DMS79 (cell line): ENCODE data around the gene RABGEF1.
"Not testable (repeated sequence)": the region's sequence is repeated elsewhere in the genome, so short reads cannot be mapped to it uniquely, and the experiment has no call there.

Experiments
- DNase-seq: peaks from one replicate; lab custom pipeline; 2025; lab: John Stamatoyannopoulos, UW

RABGEF1 gene

DNA sequence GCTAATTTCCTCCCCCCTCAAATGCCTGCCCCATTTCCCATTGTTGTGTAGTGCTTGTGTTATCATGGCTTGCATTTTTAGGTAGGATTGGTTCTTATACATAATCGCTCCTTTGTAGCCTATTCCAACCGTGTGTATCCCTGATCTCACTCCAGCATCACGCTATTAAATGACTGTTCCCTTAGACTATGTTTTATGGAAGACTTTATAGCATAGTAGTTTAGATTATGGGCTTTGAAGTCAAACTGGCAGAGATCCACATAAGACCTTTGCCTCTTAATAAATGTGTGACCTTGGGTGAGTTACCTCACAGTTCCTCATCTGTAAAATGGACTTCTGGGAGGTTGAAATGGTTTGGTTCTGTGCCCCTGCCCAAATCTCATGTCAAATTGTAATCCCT is 5.4 kb upstream of the RABGEF1 start:
- no peak for DNase-seq

DNA sequence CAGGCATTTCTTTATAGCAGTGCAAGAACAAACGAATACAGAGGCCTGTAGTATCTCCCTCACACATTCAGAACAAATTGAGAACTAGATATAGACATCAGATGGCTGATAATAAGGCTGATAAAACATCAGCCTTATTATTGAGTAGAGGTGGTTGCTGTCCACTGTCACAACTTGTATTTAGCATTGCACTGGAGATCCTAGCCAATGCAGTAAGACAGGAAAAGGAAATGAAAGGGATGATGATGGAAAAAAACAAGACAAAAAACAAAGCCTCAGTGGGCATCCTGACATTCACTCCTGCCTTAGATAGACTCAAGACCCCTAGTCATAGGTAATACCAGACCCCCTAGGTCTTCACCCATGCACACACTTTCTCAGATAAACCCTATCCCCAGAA is 4.7 kb upstream of the RABGEF1 start:
- DNase-seq = no peak

DNA sequence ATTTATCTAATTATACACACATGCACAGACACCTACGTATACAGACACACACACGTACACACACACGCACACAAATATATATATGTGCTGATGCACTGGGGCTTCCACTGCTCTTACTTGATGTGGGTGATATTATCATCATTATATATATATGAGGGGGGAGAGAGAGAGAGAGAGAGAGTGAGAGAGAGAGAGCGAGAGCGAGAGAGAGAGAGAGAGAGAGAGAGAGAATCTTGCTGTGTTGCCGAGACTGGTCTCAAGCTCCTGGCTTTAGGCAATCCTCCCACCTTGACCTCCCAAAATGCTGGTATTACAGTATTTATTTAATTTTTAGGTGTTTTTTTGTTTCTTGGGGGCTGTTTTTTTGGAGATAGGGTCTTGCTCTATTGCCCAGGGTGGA is 3.6 kb upstream of the RABGEF1 start:
- no peak for DNase-seq

DNA sequence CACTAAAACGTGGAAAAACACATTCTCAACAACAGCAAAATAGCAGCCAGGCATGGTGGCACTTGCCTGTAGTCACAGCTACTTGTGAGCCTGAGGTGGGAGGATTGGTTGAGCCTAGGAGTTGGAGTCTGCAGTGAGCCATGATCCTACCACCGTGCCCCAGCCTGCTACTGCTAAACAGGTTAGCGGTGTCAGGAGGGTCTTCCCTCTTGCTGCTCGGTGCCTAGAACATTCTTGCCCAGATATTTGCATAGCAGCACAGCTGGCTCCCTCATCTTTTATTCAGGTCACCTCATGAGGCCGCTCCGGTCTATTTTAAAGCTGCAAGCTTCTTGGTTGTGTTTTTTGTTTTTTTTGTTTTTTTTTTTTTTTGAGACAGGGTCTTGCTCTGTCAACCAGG is 2.9 kb upstream of the RABGEF1 start:
- DNase-seq = no peak

DNA sequence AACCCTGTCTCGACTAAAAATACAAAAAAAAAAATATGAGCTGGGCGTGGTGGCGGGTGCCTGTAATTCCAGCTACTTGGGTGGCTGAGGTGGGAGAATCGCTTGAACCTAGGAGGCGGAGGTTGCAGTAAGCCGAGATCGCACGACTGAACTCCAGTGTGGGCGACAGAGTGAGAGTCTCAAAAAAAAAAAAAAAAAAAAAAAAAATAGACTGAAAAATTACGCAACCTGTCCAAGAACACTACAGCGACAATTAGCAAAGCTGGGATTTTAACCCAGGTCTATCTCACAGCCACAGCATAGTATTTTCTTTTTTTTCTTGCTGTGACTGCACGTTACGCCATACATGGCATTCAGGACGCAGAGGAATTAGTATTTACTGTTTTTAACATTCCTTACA is 1.1 kb upstream of the RABGEF1 start:
- no peak for DNase-seq

DNA sequence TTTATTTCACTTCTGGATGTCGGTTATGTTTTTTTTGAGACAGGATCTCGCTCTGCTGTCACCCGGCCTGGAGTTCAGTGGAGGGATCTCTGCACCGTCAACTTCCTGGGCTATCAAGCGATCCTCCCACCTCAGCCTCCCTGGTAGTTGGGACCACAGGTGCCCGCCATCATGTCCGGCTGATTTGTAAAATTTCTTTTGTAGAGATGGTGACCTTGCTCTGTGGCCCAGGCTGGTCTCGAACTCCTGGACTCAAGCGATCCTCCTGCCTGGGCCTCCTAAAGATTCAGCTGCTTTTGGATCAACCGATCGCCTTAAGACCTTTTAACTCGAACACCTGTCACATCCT is 606 bp upstream of the RABGEF1 start:
- DNase-seq = no peak

DNA sequence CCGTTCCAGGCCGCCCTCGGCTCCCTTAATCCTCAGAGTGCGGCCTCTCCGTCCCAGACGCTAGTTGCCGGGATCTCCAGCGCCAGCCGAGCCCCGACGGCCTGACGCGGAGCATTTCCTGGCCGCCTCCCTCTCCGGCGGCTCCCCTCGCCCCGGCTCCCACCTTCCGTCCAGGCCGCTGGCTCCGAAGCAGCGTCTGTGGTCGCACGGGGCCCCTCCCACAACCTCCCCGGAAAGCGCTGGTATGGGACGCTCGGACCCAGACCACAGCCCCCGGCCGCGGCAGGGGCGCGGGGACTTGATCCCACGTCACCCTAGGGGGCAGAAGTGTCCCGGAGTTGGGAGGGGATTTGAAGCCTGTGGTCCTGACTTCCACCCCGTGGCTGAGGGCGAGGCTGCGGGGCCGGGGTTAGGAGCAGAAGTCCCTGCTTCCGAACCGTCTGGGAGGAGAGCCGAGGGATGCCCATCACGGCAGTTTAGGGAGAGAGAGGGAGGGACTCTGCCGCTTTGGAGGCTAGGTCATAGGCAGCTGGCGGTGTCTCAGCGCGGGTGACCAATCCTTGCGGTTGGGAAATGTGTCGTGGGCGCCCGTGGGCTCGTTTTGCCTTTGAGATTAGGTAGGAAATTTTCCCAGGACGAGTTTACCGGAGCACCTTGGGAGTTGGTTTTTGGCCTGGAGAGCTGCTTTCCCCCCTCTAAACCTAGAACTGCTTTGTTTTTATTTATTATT is 612 bp downstream of the RABGEF1 start:
- peak; percentile 11 for DNase-seq

DNA sequence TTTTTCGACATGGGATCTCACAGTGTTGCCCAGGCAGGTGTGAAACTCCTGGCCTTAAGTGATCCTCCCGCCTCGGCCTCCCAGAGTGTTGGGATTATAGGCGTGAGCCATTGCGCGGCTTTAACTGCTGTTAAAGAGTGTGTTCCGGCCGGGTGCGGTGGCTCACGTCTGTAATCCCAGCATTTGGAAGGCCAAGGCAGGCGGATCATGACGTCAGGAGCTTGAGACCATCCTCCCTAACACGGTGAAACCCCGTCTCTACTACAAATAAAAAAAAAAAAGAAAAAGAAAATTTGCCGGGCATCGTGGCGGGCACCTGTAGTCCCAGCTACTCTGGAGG is 1.1 kb downstream of the RABGEF1 start:
- DNase-seq = no peak

DNA sequence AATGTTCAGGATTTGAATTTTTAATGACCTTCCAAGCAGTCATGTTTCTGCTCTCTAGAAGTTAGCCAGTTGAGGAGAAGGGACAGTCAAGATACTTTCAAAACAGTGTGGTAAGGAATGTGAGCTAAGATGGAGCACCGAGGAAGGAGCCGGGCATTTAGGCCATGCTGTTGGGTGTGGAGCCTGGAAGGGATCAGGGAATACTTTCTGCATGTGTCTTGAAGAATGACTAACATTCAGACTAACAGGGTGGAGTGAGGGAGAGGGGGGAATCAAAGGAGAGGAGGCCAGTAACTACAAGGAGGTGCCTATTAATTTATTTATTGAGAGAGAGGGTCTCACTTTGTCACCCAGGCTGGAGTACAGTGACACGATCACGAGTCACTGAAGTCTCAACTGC is 1.8 kb downstream of the RABGEF1 start:
- DNase-seq = not testable (repeated sequence)

DNA sequence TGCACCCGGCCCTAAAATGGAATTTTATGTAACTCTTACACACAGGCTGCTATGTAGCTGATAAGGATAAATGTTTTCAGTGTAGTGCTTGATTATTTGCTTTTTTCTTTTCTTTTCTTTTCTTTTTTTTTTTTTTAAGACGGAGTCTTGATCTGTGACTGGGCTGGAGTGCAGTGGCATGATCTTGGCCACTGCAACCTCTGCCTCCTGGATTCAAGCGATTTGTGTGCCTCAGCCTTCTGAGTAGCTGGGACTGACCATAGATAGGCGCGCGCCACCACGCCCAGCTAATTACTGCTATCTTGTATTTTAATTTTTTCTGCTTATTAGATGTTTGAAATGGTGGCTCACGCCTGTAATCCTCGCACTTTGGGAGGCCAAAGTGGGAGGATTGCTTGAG is 3.4 kb downstream of the RABGEF1 start:
- no peak for DNase-seq

DNA sequence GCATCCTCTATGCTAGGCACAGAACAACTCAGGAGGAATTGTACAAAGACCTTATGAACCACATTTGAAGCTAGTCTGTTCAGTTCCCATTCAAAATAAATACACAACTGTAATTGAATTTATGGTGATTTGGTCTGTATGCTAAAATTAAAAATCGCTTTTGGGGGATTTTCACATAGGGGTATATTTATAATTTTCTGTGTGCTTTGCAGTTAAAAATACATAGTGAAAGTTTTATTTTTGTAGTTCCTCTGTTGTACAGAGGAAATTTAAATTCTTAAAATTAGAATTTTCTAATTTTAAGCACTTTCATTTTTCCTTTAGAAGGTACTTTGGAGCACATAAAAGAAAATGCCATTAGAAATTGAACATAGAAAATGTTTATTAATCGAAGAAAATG is 6.9 kb downstream of the RABGEF1 start:
- DNase-seq = no peak

DNA sequence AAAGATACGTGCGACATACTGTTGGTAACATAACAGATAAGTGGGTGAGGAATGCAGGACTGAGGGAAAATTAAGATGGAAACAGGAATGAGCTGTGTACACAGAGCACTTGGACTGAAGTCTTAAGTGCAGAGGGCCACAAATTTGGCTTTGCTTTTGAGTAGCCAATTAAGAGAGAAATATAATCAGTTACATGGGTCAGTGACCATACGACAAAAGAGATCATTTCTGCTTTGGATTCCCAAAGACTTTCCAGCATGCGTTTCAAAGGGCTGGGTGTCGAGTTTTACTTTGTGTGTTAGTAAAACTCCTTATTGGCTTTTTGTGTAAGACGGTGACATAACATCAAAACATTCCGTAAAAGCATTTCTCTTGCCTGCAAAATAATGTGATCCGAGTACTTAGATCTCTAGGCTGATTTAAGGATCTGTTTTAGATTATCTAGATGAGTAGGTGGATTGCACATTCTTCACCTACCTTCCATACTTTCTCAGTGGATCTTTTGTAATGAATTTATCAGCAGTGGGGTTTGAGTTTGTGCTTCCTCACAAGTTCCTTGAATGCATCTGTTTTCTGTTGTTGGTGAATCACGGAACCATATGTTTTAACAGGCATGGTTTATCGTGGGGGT is 7.5 kb downstream of the RABGEF1 start:
- peak; percentile 39 for DNase-seq

DNA sequence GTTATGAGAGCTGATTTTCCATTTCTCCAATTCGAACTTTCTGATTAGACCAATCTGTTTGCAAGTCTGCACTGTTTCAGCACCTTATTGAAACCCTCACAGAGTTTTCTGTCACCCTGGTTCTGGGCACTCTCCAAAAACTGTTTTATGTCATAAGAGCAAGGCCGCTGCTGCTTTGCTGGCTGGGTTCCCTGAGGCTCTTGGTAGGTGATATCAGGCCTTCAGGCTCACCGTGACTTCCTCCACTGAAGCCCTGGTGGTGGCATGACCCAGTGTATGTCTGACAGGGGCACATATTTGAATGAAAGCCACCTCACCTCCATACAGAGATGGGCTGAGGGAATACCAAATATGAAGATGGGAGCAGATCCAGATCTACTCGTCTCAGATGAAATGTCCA is 8.3 kb downstream of the RABGEF1 start:
- no peak for DNase-seq

DNA sequence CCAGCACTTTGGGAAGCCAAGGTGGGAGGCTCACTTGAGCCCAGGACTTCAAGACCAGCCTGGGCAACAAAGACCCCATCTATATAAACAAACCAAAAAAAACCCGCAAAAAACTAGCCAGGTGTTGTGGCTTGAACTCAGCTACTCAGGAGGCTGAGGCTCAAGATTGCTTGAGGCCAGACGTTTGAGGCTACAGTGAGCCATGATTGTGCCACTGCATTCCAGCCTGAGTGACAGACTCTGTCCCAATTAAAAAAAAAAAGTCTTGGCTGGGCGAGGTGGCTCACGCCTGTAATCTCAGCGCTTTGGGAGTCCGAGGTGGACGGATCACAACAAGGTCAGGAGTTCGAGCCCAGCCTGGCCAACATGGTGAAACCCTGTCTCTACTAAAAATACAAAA is 11.4 kb downstream of the RABGEF1 start:
- DNase-seq = no peak

DNA sequence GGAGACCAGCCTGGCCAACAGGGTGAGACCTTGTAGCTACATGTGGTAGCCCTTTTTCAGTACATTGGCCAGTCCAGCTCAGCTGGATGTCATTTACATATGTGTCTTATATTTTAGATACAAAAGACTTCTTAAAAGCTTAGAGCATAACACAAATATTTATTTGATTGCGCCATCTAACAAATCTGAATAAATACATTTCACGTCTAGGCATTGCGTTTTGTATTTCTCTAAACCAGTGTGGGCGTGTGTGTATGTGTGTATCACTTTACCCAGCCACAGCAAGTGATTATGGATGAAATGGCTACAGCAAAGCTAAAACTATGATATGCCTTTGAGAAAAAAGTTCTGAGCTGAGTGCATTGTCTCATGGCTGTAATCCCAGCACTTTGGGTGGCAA is 14.0 kb downstream of the RABGEF1 start:
- DNase-seq = no peak

DNA sequence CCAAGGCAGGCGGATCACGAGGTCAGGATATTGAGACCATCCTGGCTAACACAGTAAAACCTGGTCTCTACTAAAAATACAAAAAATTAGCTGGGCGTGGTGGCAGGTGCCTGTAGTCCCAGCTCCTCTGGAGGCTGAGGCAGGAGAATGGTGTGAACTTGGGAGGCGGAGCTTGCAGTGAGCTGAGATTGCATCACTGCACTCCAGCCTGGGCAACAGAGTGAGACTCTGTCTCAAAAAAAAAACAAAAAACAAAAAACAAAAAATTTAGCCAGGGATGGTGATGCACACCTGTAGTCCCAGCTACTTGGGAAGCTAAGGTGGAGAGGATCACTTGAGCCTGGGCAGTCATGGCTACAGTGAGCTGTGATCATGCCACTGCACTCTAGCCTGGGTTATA is 14.5 kb downstream of the RABGEF1 start:
- DNase-seq = not testable (repeated sequence)

DNA sequence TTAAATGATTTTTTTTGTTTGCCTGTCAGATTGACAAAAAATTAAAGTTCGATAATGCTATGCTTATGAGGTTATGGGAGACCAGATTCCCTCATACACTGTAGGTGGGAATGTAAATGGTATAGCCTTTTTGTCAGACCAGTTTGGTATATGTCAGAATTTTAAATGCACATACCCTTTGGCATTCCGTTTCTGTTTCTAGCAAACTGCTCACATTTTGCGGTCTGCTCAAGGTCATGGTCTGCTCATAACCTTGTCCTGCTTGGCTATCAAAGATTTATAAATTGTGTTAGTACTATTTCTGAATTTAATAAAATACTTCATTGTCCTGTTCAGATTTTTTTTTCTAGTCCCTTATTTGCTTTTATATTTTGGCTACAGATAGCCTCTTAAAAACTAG is 15.7 kb downstream of the RABGEF1 start:
- DNase-seq = not testable (repeated sequence)

DNA sequence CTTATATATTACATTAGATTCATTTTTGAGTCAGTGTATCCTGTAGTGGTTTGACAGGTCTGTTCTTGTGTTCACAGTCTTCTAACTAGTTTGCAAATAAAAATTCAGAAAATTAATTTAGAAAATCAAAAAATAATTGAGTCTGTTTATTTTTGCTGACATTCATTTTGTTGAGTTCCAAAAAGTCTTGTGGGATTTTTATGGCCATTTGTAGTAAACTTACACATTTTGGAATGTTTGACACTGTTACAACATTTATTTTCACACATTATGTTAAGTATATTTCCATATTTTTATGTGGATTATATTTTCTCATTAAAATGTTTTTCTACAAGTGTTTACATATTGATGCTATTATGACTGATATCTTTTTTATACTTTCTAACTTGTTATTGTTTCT is 16.4 kb downstream of the RABGEF1 start:
- DNase-seq = no peak

DNA sequence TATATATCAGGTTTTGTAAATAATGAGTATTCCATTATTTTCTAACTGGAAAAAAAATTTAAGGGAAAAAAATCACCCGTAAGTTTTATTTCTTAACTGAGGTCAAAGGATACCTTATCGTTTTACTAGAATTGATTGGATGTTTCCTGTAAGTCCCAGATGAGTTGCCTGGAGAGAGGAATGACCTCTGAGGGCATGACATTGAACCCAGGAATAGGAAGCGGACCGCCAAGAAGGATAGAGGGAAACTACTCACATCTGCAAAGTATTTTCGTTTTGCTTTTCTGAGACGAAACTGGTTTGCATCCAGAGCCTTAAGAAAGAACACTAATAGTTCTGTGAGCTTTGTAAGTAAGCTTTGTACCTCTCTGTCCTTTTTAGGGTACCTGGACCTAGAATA is 17.4 kb downstream of the RABGEF1 start:
- no peak for DNase-seq

DNA sequence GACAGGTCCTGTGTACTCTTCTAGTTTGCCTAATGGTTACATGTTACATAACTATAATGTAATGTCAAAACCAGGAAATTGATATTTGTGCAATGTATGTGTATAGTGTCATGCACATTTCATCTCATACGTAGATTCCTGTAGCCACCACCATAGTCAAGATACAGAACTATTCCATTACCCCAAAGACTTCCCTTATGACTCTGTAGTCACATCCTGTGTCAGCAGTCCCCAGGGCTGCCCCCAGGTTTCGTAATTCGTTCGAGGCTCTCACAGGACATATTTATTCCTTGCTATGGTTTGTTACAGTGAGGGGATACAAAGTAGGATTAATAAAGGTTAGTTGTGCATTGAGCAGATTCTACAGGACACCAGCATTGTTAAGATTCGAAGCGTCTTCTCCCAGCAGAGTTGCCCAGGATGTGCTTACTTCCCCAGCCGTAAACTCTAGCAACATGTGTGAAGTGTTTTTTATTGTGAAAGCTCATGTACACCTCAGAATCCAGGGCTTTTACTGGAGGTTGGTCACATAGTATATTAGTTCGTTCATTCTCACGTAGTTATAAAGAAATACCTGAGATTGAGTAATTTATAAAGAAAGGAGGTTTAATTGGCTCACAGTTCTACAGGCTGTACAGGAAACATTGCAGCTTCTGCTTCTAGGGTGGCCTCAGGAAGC is 18.6 kb downstream of the RABGEF1 start:
- DNase-seq = no peak

DNA sequence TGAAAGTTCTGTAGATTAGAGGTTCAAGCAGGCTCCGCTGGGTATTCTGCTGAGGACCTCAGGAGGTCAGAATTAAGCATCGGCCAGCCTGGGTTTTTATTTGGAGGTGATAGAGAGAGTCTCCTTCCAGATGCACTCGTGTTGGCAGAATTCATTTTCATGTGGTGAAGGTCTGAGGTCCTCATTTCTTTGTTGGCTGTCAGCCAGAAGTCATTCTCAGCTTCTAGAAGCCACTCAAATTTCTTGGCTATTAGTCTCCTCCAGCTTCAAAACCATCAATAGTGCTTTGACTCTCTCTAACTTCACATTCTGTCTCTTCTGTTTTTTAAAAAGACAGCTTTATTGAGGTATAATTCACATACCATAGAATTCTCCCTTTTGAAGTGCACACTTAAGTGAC is 22.6 kb downstream of the RABGEF1 start:
- DNase-seq = peak; percentile 24

DNA sequence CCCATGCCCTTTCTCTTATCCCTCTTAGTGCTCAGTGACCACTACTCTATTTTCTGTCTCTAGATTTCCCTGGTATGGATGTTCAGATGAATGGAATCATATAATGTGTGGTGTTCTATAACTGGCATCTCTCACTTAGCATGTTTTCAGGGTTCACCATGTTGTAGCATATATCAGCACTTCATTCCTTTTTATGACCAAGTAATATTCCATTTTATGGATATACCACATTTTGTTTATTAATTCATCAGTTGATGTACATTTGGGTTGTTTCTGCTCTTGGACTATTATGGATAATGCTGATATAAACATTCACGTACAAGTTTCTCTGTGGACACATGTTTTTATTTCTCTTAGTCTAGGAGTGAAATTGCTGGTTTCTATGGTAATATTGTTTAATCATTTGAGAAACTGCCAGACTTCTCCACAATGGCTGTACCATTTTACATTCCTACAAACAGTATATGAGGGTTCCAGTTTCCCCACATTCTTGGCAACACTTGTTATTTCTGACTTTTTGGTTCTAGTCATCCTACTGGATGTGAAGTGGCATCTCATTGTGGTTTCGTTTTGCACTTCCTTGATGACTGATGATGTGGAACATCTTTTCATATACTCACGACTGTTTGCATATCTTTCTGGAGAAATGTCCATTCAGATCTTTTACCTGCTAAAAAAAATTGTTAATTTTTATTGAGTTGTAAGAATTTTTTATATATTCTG is 23.3 kb downstream of the RABGEF1 start:
- DNase-seq = not testable (repeated sequence)

DNA sequence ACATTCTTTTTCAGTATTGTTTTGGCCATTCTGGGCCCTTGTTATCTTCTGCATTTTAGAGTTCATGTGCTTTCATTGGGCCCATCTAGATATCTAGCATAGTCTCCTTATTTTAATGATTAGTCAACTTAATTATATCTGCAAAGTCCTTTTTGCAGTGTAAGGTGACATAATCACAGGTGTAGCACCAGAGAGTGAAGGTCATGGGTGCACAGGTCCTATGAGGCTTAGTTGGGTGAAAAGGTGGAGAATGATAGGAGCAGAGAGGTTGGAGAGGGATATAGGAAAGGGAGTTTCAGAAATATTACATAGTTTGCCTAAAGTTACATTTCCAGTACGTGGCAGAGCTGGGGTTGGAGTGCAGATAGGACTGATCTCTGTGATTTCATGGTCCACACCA is 24.4 kb downstream of the RABGEF1 start:
- DNase-seq = not testable (repeated sequence)
